Natural killer cell (primary cell): Measurements from ENCODE around the gene STOML1. TPM values are rescaled to one million over a fixed set of nuclear protein-coding genes. Genes with fewer than 3 reads are reported as not detected.

Source experiments
- ATAC-seq, 3 donors: fragments of 150-1000 bp in 2 of 3; fragments of 200-7000 bp in 1 of 3; cut with Tn5 transposase; 1 replicate in 1 of 3; 2 replicates in 2 of 3; pipeline ENCODE4 v1.10.0; 2021; ENCODE audit warnings: mild to moderate bottlenecking in 2 of 3, moderate library complexity in 2 of 3
- DNase-seq, 2 donors: peaks; one replicate each; pipeline versions ENCODE4 v3.0.0 to v3.0.0-alpha.2; 2013 to 2021; ENCODE audit warnings: mixed read lengths in 1 of 2
- H3K27ac ChIP-seq: one replicate; pipeline ENCODE4 v1.5.1; 2013; ENCODE audit warnings: mild to moderate bottlenecking, low read length
- H3K27me3 ChIP-seq: one replicate; pipeline ENCODE4 v1.6.1; 2013; ENCODE audit warnings: low read length; ENCODE audit not compliant: control insufficient read depth, insufficient read depth
- H3K36me3 ChIP-seq: one replicate; pipeline ENCODE4 v1.6.1; 2013; ENCODE audit warnings: low read length; ENCODE audit not compliant: control insufficient read depth, insufficient read depth
- H3K4me1 ChIP-seq: one replicate; pipeline ENCODE4 v1.6.1; 2013; ENCODE audit warnings: low read length; ENCODE audit not compliant: control insufficient read depth, insufficient read depth
- H3K4me3 ChIP-seq: one replicate; pipeline ENCODE4 v1.5.1; 2013; ENCODE audit warnings: low read length
- H3K9me3 ChIP-seq: one replicate; pipeline ENCODE4 v1.6.1; 2013; ENCODE audit warnings: low read length; ENCODE audit not compliant: control insufficient read depth, insufficient read depth
- H3K27ac Mint-ChIP-seq, 2 donors: one replicate each; pipeline ENCODE4 v1.8.0; 2022; ENCODE audit warnings: mild to moderate bottlenecking in 2 of 2, mixed read lengths in 2 of 2, moderate library complexity in 1 of 2
- H3K27me3 Mint-ChIP-seq, 2 donors: one replicate each; pipeline ENCODE4 v1.8.0; 2022; ENCODE audit warnings: low read depth in 2 of 2, mixed read lengths in 2 of 2
- H3K36me3 Mint-ChIP-seq: one replicate; pipeline ENCODE4 v1.8.0; 2022; ENCODE audit warnings: mixed read lengths
- H3K4me1 Mint-ChIP-seq, 2 donors: one replicate each; pipeline ENCODE4 v1.8.0; 2022; ENCODE audit warnings: mixed read lengths in 2 of 2
- H3K4me3 Mint-ChIP-seq: one replicate; pipeline ENCODE4 v1.8.0; 2022; ENCODE audit warnings: mild to moderate bottlenecking, moderate library complexity, mixed read lengths
- H3K9me3 Mint-ChIP-seq, 2 donors: one replicate each; pipeline ENCODE4 v1.8.0; 2022; ENCODE audit warnings: mixed read lengths in 2 of 2
- WGBS: methylation state at CpG from one replicate; pipeline ENCODE4 v1.1.7; 2013; ENCODE audit warnings: missing lambda C conversion rate; ENCODE audit not compliant: insufficient coverage; 5-methylcytosine and 5-hydroxymethylcytosine counted together
- intact Hi-C: fragments of 100-400 bp; cut with micrococcal nuclease; formaldehyde crosslinking; loops from one replicate; pipeline ENCODE4 v1.14.2; 2022
- total RNA-seq, 4 donors: library from RNA; stranded (reverse); fragments of 120-200 nt in 1 of 4; gene quantifications; one replicate each; pipeline versions ENCODE4 v1.2.3 to v1.2.4, GENCODE V29; 2013 to 2022
- TF ChIP-seq, protein P1 (sequence below): fragments of 200-600 bp; IDR thresholded peaks from one replicate; pipeline ENCODE4 v1.8.0; 2022; ENCODE audit warnings: antibody characterized with exemption

STOML1 gene
- total RNA-seq, 3 donors from 2014 or later (not counting 1 experiment from before 2014, with no cell fraction given) = 5.6 to 8.2 (median 7.0) TPM

DNA sequence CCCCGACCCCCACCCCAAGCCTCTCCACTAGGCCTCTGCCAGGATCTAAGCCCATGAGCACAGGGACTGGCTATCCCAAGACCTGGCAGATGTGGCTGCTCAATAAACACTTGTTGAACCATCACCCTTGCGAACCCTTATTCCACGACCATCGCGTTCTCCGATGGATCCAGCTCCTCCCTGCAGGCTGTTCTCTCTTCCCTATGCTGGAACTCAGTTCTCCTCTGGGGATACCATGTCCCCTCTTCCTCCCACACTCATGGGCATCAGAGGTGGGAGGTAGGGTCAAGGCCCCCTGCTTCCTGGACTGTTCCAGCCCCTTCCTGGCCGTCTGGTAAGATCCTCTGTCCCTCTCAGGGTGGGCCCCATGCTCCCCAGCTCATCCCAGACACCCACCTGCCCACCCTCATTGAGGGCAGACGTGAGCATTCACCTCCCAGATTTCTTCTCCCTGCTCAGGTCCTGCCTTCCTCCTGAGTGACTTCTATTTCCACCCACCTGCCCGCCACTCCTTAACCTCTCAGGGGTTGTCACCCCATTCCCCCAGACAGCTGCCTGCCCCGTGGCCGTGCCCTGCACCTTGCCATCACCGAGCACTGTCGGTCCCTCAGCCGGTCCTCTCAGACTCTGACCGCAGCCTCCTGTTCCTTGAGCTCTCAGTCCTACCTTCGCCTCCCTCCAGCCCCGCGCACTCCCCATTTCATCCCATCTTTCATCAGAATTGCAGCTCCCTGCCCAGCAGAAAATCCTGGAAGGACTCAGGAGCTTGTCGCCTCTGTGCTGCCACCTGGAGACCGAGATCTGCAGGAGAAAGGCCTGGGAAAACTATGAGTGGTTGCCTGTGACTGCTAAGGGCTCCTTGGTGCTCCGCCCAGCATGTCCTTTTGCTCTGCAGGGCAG, 44.4 kb upstream of the STOML1 start:
- Histone ChIP-seq H3K4me1 (no peaks in the 10 kb centered on the region), H3K4me3 (no peak overlapping the region), H3K36me3 (peaks cover 61% of the 10 kb centered on the region), H3K27ac (no peak overlapping the region), H3K9me3 (no peaks in the 10 kb centered on the region), H3K27me3 (no peaks in the 10 kb centered on the region)
- Mint-ChIP-seq H3K27me3 (no peaks in the 10 kb centered on the region), H3K4me1 (peaks cover 0 to 7% of the 10 kb centered on the region in 2 donors), H3K27ac (peak overlapping the region in 1 of 2 donors; percentile 23), H3K9me3 (no peaks in the 10 kb centered on the region), H3K4me3 (no peak overlapping the region), H3K36me3 (no peaks in the 10 kb centered on the region)
- WGBS = 97% methylated on average over 21 of the region's 21 CpGs
- TF ChIP-seq, protein P1, sequence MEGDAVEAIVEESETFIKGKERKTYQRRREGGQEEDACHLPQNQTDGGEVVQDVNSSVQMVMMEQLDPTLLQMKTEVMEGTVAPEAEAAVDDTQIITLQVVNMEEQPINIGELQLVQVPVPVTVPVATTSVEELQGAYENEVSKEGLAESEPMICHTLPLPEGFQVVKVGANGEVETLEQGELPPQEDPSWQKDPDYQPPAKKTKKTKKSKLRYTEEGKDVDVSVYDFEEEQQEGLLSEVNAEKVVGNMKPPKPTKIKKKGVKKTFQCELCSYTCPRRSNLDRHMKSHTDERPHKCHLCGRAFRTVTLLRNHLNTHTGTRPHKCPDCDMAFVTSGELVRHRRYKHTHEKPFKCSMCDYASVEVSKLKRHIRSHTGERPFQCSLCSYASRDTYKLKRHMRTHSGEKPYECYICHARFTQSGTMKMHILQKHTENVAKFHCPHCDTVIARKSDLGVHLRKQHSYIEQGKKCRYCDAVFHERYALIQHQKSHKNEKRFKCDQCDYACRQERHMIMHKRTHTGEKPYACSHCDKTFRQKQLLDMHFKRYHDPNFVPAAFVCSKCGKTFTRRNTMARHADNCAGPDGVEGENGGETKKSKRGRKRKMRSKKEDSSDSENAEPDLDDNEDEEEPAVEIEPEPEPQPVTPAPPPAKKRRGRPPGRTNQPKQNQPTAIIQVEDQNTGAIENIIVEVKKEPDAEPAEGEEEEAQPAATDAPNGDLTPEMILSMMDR = no peak
- no peak for ATAC-seq
- no peak for DNase-seq
- intact Hi-C loops = no loop called here

DNA sequence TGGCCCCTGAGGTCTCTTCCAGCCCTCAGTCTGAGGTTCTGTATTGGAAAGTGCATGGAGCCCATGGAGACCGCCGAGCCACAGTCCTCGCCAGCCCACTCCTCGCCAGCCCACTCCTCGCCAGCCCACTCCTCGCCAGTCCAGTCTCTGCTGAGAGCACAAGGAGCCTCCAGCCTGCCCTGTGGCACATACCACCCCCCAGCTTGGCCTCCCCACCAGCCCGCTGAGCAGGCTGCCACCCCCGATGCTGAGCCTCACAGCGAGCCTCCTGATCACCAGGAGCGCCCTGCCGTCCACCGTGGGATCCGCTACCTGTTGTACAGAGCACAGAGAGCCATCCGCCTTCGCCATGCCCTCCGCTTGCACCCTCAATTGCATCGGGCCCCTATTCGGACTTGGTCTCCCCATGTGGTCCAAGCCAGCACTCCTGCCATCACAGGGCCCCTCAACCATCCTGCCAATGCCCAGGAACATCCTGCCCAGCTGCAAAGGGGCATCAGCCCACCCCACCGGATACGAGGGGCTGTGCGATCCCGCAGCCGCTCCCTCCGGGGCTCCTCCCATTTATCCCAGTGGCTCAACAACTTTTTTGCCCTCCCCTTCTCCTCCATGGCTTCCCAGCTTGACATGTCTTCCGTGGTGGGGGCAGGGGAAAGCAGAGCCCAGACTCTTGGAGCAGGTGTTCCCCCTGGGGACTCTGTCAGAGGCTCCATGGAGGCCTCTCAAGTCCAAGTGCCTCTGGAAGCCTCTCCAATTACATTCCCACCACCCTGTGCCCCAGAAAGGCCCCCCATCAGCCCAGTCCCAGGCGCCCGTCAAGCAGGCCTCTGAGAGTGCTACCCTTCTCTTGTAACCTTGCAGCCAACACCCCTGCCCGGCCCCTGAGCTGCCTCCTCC, 43.3 kb upstream of the STOML1 start:
- peaks cover 62% of the 10 kb centered on the region for H3K36me3 ChIP-seq
- TF ChIP-seq, protein P1 = no peak
- H3K4me3 Mint-ChIP-seq = no peak overlapping the region
- intact Hi-C loops = no loop called here
- H3K27me3 Mint-ChIP-seq = no peaks in the 10 kb centered on the region
- no peaks in the 10 kb centered on the region for H3K27me3 ChIP-seq
- no peak for DNase-seq
- no peaks in the 10 kb centered on the region for H3K9me3 ChIP-seq
- no peaks in the 10 kb centered on the region for H3K36me3 Mint-ChIP-seq
- peaks cover 0 to 7% of the 10 kb centered on the region in 2 donors for H3K4me1 Mint-ChIP-seq
- 97% methylated on average over 28 of the region's 28 CpGs for WGBS
- no peaks in the 10 kb centered on the region for H3K4me1 ChIP-seq
- no peak overlapping the region for H3K4me3 ChIP-seq
- H3K27ac ChIP-seq = no peak overlapping the region
- ATAC-seq = no peak
- no peaks in the 10 kb centered on the region for H3K9me3 Mint-ChIP-seq
- no peak overlapping the region for H3K27ac Mint-ChIP-seq

DNA sequence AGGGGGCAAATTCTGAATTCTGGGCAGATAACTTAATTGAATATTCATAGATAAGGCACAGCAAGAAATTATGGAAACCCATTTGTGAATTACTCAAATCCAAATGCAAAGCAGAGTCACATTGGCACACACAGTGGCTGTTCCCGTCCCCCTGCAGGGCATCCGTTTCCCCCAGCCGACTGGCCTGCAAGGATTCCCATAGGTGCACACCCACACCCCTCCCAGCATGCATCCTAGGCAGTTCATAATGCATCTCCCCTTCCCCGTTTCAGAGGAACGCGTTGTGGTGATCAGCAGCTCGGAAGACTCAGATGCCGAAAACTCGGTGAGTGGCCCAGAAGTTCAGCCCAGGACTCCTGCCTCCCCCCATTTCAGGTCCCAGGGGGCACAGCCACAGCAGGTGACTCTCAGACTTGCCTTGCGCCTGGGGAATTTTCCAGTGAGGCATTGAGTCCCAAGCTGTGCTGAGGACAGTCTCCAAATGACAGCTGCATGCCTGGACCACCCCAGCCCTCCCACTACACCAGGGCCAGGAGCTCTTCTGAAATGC, 42.2 kb upstream of the STOML1 start:
- Mint-ChIP-seq H3K36me3 (no peaks in the 10 kb centered on the region), H3K9me3 (no peaks in the 10 kb centered on the region), H3K27me3 (no peaks in the 10 kb centered on the region), H3K4me1 (peaks cover 0 to 7% of the 10 kb centered on the region in 2 donors), H3K4me3 (no peak overlapping the region), H3K27ac (no peak overlapping the region)
- ATAC-seq = no peak
- peaks cover 65% of the 10 kb centered on the region for H3K36me3 ChIP-seq
- no peaks in the 10 kb centered on the region for H3K4me1 ChIP-seq
- no peak overlapping the region for H3K4me3 ChIP-seq
- H3K27me3 ChIP-seq = no peaks in the 10 kb centered on the region
- TF ChIP-seq, protein P1 = no peak
- H3K27ac ChIP-seq = no peak overlapping the region
- 89% methylated on average over 10 of the region's 10 CpGs for WGBS
- no peak for DNase-seq
- no peaks in the 10 kb centered on the region for H3K9me3 ChIP-seq
- intact Hi-C loops = no loop called here
